ENCODE results near the gene ZRANB3. TPM values are rescaled to one million over a fixed set of nuclear protein-coding genes. Genes with fewer than 3 reads are reported as not detected.
"Not testable (repeated sequence)": the region's sequence is repeated elsewhere in the genome, so short reads cannot be mapped to it uniquely, and the experiment has no call there.

Gene ZRANB3
- total RNA-seq, 1 donor from 2014 or later = 8.5 TPM

- Histone ChIP-seq H3K36me3 (ENCODE audit: control insufficient read depth, insufficient read depth, low read length) (no peaks in the 10 kb centered on the region), H3K27me3 (ENCODE audit: control insufficient read depth, insufficient read depth, low read length) (no peaks in the 10 kb centered on the region), H3K4me3 (ENCODE audit: low read depth, low read length) (no peak overlapping the region)
- no peak for DNase-seq (ENCODE audit: low read depth)
- no peak for TF ChIP-seq CTCF (IDR thresholded peaks at IDR 0.05; ENCODE audit: insufficient read depth, low read length, poor library complexity, severe bottlenecking)
Measured at GRCh38 chr2:135557530-135557929, 26.5 kb upstream of the ZRANB3 start.

GRCh38 chr2:135555311-135555710, 24.3 kb upstream of the ZRANB3 start:
- TF ChIP-seq CTCF (IDR thresholded peaks at IDR 0.05; ENCODE audit: insufficient read depth, low read length, poor library complexity, severe bottlenecking) = no peak
- Histone ChIP-seq H3K27me3 (ENCODE audit: control insufficient read depth, insufficient read depth, low read length) (no peaks in the 10 kb centered on the region), H3K4me3 (ENCODE audit: low read depth, low read length) (no peak overlapping the region), H3K36me3 (ENCODE audit: control insufficient read depth, insufficient read depth, low read length) (no peaks in the 10 kb centered on the region)
- no peak for DNase-seq (ENCODE audit: low read depth)

GRCh38 chr2:135552887-135553286, 21.9 kb upstream of the ZRANB3 start:
- no peak for DNase-seq (ENCODE audit: low read depth)
- Histone ChIP-seq H3K27me3 (ENCODE audit: control insufficient read depth, insufficient read depth, low read length) (no peaks in the 10 kb centered on the region), H3K36me3 (ENCODE audit: control insufficient read depth, insufficient read depth, low read length) (no peaks in the 10 kb centered on the region), H3K4me3 (ENCODE audit: low read depth, low read length) (no peak overlapping the region)
- no peak for TF ChIP-seq CTCF (IDR thresholded peaks at IDR 0.05; ENCODE audit: insufficient read depth, low read length, poor library complexity, severe bottlenecking)

GRCh38 chr2:135551356-135551755, 20.3 kb upstream of the ZRANB3 start:
- no peaks in the 10 kb centered on the region for H3K36me3 ChIP-seq (ENCODE audit: control insufficient read depth, insufficient read depth, low read length)
- TF ChIP-seq CTCF (IDR thresholded peaks at IDR 0.05; ENCODE audit: insufficient read depth, low read length, poor library complexity, severe bottlenecking) = no peak
- H3K4me3 ChIP-seq (ENCODE audit: low read depth, low read length) = no peak overlapping the region
- H3K27me3 ChIP-seq (ENCODE audit: control insufficient read depth, insufficient read depth, low read length) = no peaks in the 10 kb centered on the region
- DNase-seq (ENCODE audit: low read depth) = no peak

- Histone ChIP-seq H3K36me3 (ENCODE audit: control insufficient read depth, insufficient read depth, low read length) (no peaks in the 10 kb centered on the region), H3K27me3 (ENCODE audit: control insufficient read depth, insufficient read depth, low read length) (no peaks in the 10 kb centered on the region), H3K4me3 (ENCODE audit: low read depth, low read length) (no peak overlapping the region)
- no peak for TF ChIP-seq CTCF (IDR thresholded peaks at IDR 0.05; ENCODE audit: insufficient read depth, low read length, poor library complexity, severe bottlenecking)
- DNase-seq (ENCODE audit: low read depth) = no peak
Measured at GRCh38 chr2:135547311-135547710, 16.3 kb upstream of the ZRANB3 start.

GRCh38 chr2:135546436-135546835, 15.4 kb upstream of the ZRANB3 start:
- Histone ChIP-seq H3K4me3 (ENCODE audit: low read depth, low read length) (no peak overlapping the region), H3K36me3 (ENCODE audit: control insufficient read depth, insufficient read depth, low read length) (no peaks in the 10 kb centered on the region), H3K27me3 (ENCODE audit: control insufficient read depth, insufficient read depth, low read length) (no peaks in the 10 kb centered on the region)
- no peak for DNase-seq (ENCODE audit: low read depth)
- no peak for TF ChIP-seq CTCF (IDR thresholded peaks at IDR 0.05; ENCODE audit: insufficient read depth, low read length, poor library complexity, severe bottlenecking)

- DNase-seq (ENCODE audit: low read depth); H3K4me3 ChIP-seq (ENCODE audit: low read depth, low read length); H3K36me3 ChIP-seq (ENCODE audit: control insufficient read depth, insufficient read depth, low read length); H3K27me3 ChIP-seq (ENCODE audit: control insufficient read depth, insufficient read depth, low read length): not testable (repeated sequence)
Measured at GRCh38 chr2:135533545-135533944, 2.5 kb upstream of the ZRANB3 start.
